HG03565 (cell line): ENCODE data around the gene CLIP2.
"Not testable (repeated sequence)": the region's sequence is repeated elsewhere in the genome, so short reads cannot be mapped to it uniquely, and the experiment has no call there.

Experiments
- ATAC-seq: cut with Tn5 transposase; IDR thresholded peaks from one replicate; pipeline ENCODE4 v1.9.1; 2021; ENCODE audit warnings: mild to moderate bottlenecking, moderate library complexity; ENCODE audit not compliant: unreplicated experiment

Gene CLIP2

GRCh38 chr7:74289018-74289658, at the start of gene CLIP2:
Gene CLIP2 (plus strand): TSS chr7:74289407. CDS start chr7:74317547, 28,140 bp downstream.
- ATAC-seq: no peak

- ATAC-seq: no peak
These were observed 48.7 kb upstream of the CLIP2 start for GRCh38 chr7:74240482-74240881.

DNA sequence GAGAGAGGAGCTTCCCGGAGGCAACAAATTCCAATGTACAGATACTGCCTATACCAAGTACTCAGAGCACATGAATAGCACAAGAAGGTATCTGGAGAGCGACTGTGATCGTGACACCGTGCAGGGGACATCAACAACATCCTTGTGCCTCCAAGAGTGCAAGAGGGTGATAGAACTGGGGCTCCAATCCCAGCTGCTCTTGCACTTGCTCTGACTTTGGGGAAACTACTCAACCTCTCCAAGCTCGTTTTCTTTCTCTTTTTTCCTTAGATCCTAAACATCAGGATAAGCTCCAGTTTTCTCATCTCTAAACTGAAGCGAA, 47.1 kb upstream of the CLIP2 start:
- ATAC-seq: no peak

- ATAC-seq: no peak
These were observed 42.7 kb upstream of the CLIP2 start for GRCh38 chr7:74246497-74246896.

DNA sequence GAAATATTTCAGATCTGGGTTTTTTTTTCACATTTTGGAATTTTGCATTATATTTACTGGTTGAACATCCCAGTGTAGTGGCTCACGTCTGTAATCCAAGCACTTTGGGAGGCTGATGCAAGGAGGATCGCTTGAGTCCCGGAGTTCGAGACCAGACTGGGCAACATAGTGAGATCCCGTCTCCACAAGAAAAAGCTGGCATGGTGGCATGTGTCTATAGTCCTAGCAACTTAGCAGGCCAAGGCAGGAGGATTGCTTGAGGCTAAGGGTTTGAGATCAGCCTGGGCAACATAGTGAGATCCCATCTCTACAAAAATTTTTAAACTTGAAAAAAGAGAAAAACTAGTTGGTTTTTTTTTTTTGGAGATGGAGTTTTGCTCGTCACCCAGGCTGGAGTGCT, 41.1 kb upstream of the CLIP2 start:
- no peak for ATAC-seq

- not testable (repeated sequence) for ATAC-seq
These were observed 40.1 kb upstream of the CLIP2 start for GRCh38 chr7:74249058-74249457.

DNA sequence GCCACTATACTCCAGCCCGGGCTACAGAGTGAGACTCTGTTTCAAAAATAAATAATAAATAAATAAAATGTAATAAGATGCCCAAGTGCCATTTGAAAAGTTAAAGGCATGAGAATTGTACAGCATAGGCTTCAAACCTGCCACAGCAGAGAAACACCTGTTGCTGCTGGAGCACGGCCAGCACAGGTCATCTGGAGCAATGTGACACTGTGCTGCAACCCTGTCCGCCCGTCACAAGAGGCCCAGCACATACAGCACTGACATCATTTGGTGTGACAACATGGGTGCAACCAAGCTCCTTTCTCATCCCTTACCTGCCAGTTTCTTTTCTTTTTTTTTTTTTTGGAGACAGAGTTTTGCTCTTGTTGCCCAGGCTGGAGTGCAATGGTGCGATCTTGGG, 36.3 kb upstream of the CLIP2 start:
- no peak for ATAC-seq

- no peak for ATAC-seq
These were observed 35.9 kb upstream of the CLIP2 start for GRCh38 chr7:74253331-74253730.

DNA sequence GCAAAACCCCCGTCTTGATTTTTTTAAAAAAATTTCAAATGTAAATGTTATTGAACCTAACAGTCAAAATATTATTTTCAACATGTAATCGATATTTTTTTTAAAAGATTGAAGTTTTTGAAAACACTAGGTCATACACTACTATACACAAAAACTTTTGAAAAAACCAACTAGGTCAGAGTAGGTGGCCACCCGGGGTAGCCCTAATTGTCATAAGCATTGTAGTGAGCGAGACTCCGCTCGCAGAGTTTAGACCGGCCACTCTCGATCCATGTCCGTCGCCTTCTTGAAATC, 35.4 kb upstream of the CLIP2 start:
- ATAC-seq: no peak

- peak; percentile 91 for ATAC-seq
These were observed 34.9 kb upstream of the CLIP2 start, which contains the start of gene RFC2 for GRCh38 chr7:74254129-74254857. Gene RFC2 (minus strand): TSS chr7:74254399. CDS start chr7:74254383, 16 bp downstream.

DNA sequence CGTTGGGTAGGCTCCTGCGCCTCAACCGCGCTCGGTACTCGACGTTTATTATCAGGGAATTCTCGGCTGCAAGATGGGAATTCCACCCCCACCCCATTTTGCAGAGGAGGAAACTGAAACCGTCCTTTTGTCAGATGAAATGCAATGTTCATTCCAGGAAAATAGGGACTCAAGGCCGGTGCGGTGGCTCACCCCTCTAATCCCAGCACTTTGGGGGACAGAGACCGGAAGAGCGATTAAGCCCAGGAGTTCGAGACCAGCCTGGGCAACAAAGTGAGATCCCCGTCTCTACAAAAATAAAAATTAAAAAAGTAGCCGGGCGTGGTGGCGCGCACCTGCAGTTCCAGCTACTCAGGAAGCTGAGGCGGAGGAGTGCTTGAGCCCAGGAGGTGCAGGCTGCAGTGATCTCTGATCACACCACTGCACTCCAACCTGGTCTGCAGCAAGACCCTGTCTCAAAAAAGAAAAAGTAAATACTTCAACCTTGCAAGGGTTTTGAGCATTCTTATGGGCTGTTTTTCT, 34.3 kb upstream of the CLIP2 start:
- ATAC-seq: no peak

DNA sequence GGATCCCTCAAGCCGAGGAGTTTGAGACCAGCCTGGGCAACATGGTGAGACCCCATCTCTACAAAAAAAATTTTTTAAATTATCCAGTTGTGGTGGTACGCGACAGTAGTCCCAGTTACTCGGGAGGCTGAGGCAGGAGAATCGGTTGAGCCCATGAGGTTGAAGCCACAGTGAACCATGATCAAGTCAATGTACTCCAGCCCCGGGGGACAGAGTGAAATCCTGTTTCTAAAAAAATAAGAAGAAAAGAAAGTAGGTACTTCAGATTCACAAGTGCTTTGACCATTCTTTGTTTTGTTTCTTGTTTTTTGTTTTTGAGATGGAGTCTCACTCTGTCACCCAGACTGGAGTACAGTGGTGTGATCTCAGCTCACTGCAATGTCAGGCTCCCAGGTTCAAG, 33.7 kb upstream of the CLIP2 start:
- ATAC-seq: not testable (repeated sequence)

- ATAC-seq: no peak
These were observed 32.5 kb upstream of the CLIP2 start for GRCh38 chr7:74256491-74257408.

GRCh38 chr7:74258639-74259038, 30.6 kb upstream of the CLIP2 start:
- no peak for ATAC-seq

- ATAC-seq: no peak
These were observed 26.4 kb upstream of the CLIP2 start for GRCh38 chr7:74262639-74263398.

GRCh38 chr7:74263399-74264120, 25.6 kb upstream of the CLIP2 start:
- ATAC-seq: no peak

- no peak for ATAC-seq
These were observed 22.8 kb upstream of the CLIP2 start for GRCh38 chr7:74266191-74266963.

- ATAC-seq: no peak
These were observed 21.2 kb upstream of the CLIP2 start for GRCh38 chr7:74267756-74268565.
